CD1c-positive myeloid dendritic cell (primary cell): ENCODE measurements around the gene CILP2.

ENCODE experiments used
- DNase-seq: peaks from one replicate; pipeline ENCODE4 v3.0.0-alpha.2; 2016; ENCODE audit errors: extremely low spot score

The CILP2 gene

GRCh38 chr19:19504754-19505668 lies 33.1 kb upstream of the CILP2 start:
- no peak for DNase-seq

- no peak for DNase-seq
Measured at GRCh38 chr19:19505669-19506326, 32.3 kb upstream of the CILP2 start.

GRCh38 chr19:19506592-19506991 lies 31.5 kb upstream of the CILP2 start:
- no peak for DNase-seq

- DNase-seq: no peak
Measured at GRCh38 chr19:19507354-19507753, 30.7 kb upstream of the CILP2 start.

GRCh38 chr19:19508217-19508616 lies 29.8 kb upstream of the CILP2 start:
- DNase-seq: no peak

- DNase-seq: no peak
Measured at GRCh38 chr19:19510432-19510831, 27.6 kb upstream of the CILP2 start.

GRCh38 chr19:19513682-19514081 lies 24.4 kb upstream of the CILP2 start:
- DNase-seq: no peak

GRCh38 chr19:19514215-19514657 lies 23.8 kb upstream of the CILP2 start:
- peak; percentile 48 for DNase-seq

GRCh38 chr19:19514881-19515641 lies 23.0 kb upstream of the CILP2 start, which contains the start of gene TSSK6:
TSS of gene TSSK6 (minus strand) at chr19:19515548. CDS start at chr19:19515427, 121 bp downstream.
- no peak for DNase-seq

GRCh38 chr19:19515642-19516519 lies 22.2 kb upstream of the CILP2 start, which contains the start of gene NDUFA13:
TSS of gene NDUFA13 (plus strand) at chr19:19516225. CDS start at chr19:19516239, 14 bp downstream.
- peak; percentile 97 for DNase-seq

- DNase-seq: no peak
Measured at GRCh38 chr19:19517235-19517619, 20.8 kb upstream of the CILP2 start.

- DNase-seq: no peak
Measured at GRCh38 chr19:19520989-19521388, 17.1 kb upstream of the CILP2 start.

GRCh38 chr19:19523177-19523576 lies 14.9 kb upstream of the CILP2 start:
- DNase-seq: no peak

- no peak for DNase-seq
Measured at GRCh38 chr19:19524053-19524452, 14.0 kb upstream of the CILP2 start.

GRCh38 chr19:19525611-19526380 lies 12.3 kb upstream of the CILP2 start:
- no peak for DNase-seq

GRCh38 chr19:19526581-19527370 lies 11.3 kb upstream of the CILP2 start:
- no peak for DNase-seq

GRCh38 chr19:19527371-19527656 lies 10.8 kb upstream of the CILP2 start:
- no peak for DNase-seq

GRCh38 chr19:19527674-19528625 lies 10.1 kb upstream of the CILP2 start:
- no peak for DNase-seq
